GM18502 (cell line): ENCODE data around the gene BPIFA1.

Experiments used
- ATAC-seq: cut with Tn5 transposase; IDR thresholded peaks from one replicate; pipeline ENCODE4 v1.9.1; 2021; ENCODE audit warnings: mild to moderate bottlenecking; ENCODE audit not compliant: unreplicated experiment, poor library complexity

BPIFA1 gene

GRCh38 chr20:33239418-33239817 is 3.6 kb downstream of the BPIFA1 start:
- no peak for ATAC-seq

GRCh38 chr20:33239979-33240736 is 4.4 kb downstream of the BPIFA1 start:
- ATAC-seq, result no peak

GRCh38 chr20:33240923-33241322 is 5.1 kb downstream of the BPIFA1 start:
- no peak for ATAC-seq

- no peak for ATAC-seq
Measured at GRCh38 chr20:33242319-33243100, 6.7 kb downstream of the BPIFA1 start.

GRCh38 chr20:33246077-33246476 is 10.3 kb downstream of the BPIFA1 start:
- ATAC-seq, result no peak

GRCh38 chr20:33249456-33249855 is 13.7 kb downstream of the BPIFA1 start:
- no peak for ATAC-seq

GRCh38 chr20:33250666-33251065 is 14.9 kb downstream of the BPIFA1 start:
- ATAC-seq, result no peak

GRCh38 chr20:33251496-33251895 is 15.7 kb downstream of the BPIFA1 start:
- no peak for ATAC-seq

GRCh38 chr20:33252460-33252859 is 16.7 kb downstream of the BPIFA1 start:
- no peak for ATAC-seq

- no peak for ATAC-seq
Measured at GRCh38 chr20:33255005-33255404, 19.2 kb downstream of the BPIFA1 start.

GRCh38 chr20:33257237-33257636 is 21.4 kb downstream of the BPIFA1 start:
- no peak for ATAC-seq

- no peak for ATAC-seq
Measured at GRCh38 chr20:33259371-33259770, 23.6 kb downstream of the BPIFA1 start.

GRCh38 chr20:33261465-33261864 is 25.7 kb downstream of the BPIFA1 start:
- ATAC-seq, result no peak

- ATAC-seq, result no peak
Measured at GRCh38 chr20:33262658-33263065, 26.9 kb downstream of the BPIFA1 start.

- ATAC-seq, result no peak
Measured at GRCh38 chr20:33263784-33264183, 28.0 kb downstream of the BPIFA1 start.

- ATAC-seq, result no peak
Measured at GRCh38 chr20:33267701-33268100, 31.9 kb downstream of the BPIFA1 start.

GRCh38 chr20:33272155-33272873 is 36.5 kb downstream of the BPIFA1 start:
- ATAC-seq, result no peak

- ATAC-seq, result no peak
Measured at GRCh38 chr20:33273117-33273851, 37.5 kb downstream of the BPIFA1 start.

GRCh38 chr20:33275215-33275614 is 39.4 kb downstream of the BPIFA1 start:
- ATAC-seq, result no peak

- no peak for ATAC-seq
Measured at GRCh38 chr20:33275871-33276270, 40.1 kb downstream of the BPIFA1 start.
